Colonic mucosa (tissue), 4 donors: Measurements from ENCODE around the gene SLC7A14. TPM values are rescaled to one million over a fixed set of nuclear protein-coding genes. Genes with fewer than 3 reads are reported as not detected.

ENCODE experiments used
- DNase-seq: peaks from one replicate; pipeline ENCODE4 v3.0.0-alpha.2; 2020
- H3K27ac ChIP-seq: fragments of 200-600 bp; one replicate; pipeline ENCODE4 v1.8.0; 2021
- H3K27me3 ChIP-seq: fragments of 200-600 bp; one replicate; pipeline ENCODE4 v1.8.0; 2021
- H3K36me3 ChIP-seq: fragments of 200-600 bp; one replicate; pipeline ENCODE4 v1.8.0; 2021
- H3K4me1 ChIP-seq: fragments of 200-600 bp; one replicate; pipeline ENCODE4 v1.8.0; 2021; ENCODE audit warnings: mild to moderate bottlenecking
- H3K4me3 ChIP-seq: fragments of 200-600 bp; one replicate; pipeline ENCODE4 v1.8.0; 2021
- H3K9ac ChIP-seq, 2 donors: one replicate each; pipeline ENCODE4 v1.7.0; 2013; ENCODE audit warnings: control low read depth in 2 of 2, low read depth in 2 of 2, low read length in 2 of 2
- H3K9me3 ChIP-seq: fragments of 200-600 bp; one replicate; pipeline ENCODE4 v1.8.0; 2021
- intact Hi-C: fragments of 100-400 bp; cut with DNase I; formaldehyde crosslinking; loops from one replicate; pipeline ENCODE4 v1.14.1; 2022
- total RNA-seq, 2 donors: library from RNA; stranded (reverse); fragmentation: NEBNext Ultra II Directional in 1 of 2; extraction: Animal tissue kit (Norgen Biotek cat#: 25700) in 1 of 2; gene quantifications; one replicate each; pipeline ENCODE4 v1.2.1, GENCODE V29; 2021
- TF ChIP-seq, protein P1 (sequence below): fragments of 200-600 bp; IDR thresholded peaks from one replicate; pipeline ENCODE4 v1.8.0; 2022; ENCODE audit warnings: antibody characterized with exemption, mild to moderate bottlenecking
- donor health status: healthy.
- donor health status: DM: no; HTN: no; CAD: no.
- donor health status: DM: no; HTN: no; CAD: no.

Gene SLC7A14
- total RNA-seq, 2 donors from 2014 or later, result 0.05 to 0.56 TPM

DNA sequence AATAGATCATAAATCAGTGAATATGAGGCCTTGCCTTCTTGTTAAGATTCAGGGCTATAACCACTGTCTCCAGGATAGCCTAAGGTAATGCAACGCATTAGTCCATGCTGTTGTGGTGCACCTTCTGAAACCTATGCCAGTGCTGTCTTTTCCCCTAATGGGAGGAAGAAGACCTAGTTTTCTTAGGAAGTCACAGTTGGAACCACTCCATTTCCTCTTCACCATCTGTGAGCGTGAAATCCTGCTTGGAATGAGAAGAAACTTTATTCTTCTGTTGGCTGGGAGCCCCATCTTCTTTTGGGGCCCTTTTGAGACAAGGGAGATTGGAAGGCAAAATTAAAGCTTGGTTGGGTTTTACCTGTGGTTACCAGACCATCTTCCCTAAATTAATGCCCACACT, 25.9 kb upstream of the SLC7A14 start:
- Histone ChIP-seq H3K36me3 (no peaks in the 10 kb centered on the region), H3K9ac (no peak overlapping the region), H3K4me3 (no peak overlapping the region), H3K9me3 (no peaks in the 10 kb centered on the region), H3K27me3 (no peaks in the 10 kb centered on the region), H3K27ac (no peak overlapping the region), H3K4me1 (no peaks in the 10 kb centered on the region)
- TF ChIP-seq, protein P1, sequence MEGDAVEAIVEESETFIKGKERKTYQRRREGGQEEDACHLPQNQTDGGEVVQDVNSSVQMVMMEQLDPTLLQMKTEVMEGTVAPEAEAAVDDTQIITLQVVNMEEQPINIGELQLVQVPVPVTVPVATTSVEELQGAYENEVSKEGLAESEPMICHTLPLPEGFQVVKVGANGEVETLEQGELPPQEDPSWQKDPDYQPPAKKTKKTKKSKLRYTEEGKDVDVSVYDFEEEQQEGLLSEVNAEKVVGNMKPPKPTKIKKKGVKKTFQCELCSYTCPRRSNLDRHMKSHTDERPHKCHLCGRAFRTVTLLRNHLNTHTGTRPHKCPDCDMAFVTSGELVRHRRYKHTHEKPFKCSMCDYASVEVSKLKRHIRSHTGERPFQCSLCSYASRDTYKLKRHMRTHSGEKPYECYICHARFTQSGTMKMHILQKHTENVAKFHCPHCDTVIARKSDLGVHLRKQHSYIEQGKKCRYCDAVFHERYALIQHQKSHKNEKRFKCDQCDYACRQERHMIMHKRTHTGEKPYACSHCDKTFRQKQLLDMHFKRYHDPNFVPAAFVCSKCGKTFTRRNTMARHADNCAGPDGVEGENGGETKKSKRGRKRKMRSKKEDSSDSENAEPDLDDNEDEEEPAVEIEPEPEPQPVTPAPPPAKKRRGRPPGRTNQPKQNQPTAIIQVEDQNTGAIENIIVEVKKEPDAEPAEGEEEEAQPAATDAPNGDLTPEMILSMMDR, result no peak
- DNase-seq, result no peak
- intact Hi-C loops, result no loop called here

GRCh38 chr3:170610321-170610884, 24.5 kb upstream of the SLC7A14 start:
- Histone ChIP-seq H3K9me3 (no peaks in the 10 kb centered on the region), H3K27ac (no peak overlapping the region), H3K27me3 (no peaks in the 10 kb centered on the region), H3K4me1 (no peaks in the 10 kb centered on the region), H3K36me3 (no peaks in the 10 kb centered on the region), H3K9ac (no peak overlapping the region), H3K4me3 (no peak overlapping the region)
- intact Hi-C loops, result no loop called here
- TF ChIP-seq, protein P1, result no peak
- no peak for DNase-seq

DNA sequence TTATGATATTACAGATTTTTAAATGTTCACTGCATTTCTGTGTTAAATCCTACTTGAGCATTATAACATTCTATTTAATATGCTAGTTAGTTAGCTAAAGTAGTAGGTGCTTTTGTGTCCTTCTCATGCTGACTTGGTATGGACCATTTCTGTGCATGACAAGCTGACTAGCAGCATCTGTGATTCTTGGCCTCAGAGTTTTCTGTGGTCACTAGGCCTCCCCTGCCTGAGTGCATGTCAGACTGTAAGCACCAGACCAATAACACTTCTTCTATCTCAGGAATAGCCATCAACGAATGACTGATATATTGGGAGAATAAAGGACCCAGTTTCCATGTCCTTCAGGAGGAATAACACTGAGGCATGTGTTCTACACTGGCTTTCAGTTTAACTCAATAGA, 22.6 kb upstream of the SLC7A14 start:
- TF ChIP-seq, protein P1, result no peak
- Histone ChIP-seq H3K9ac (no peak overlapping the region), H3K36me3 (no peaks in the 10 kb centered on the region), H3K9me3 (no peaks in the 10 kb centered on the region), H3K27ac (no peak overlapping the region), H3K27me3 (no peaks in the 10 kb centered on the region), H3K4me3 (no peak overlapping the region), H3K4me1 (no peaks in the 10 kb centered on the region)
- no peak for DNase-seq
- intact Hi-C loops, result no loop called here

- TF ChIP-seq, protein P1, result no peak
- Histone ChIP-seq H3K4me3 (no peak overlapping the region), H3K9ac (no peak overlapping the region), H3K27me3 (no peaks in the 10 kb centered on the region), H3K4me1 (no peaks in the 10 kb centered on the region), H3K36me3 (no peaks in the 10 kb centered on the region), H3K27ac (no peak overlapping the region), H3K9me3 (no peaks in the 10 kb centered on the region)
- intact Hi-C loops, result no loop called here
- DNase-seq, result no peak
These were observed 20.8 kb upstream of the SLC7A14 start for GRCh38 chr3:170606675-170607074.

DNA sequence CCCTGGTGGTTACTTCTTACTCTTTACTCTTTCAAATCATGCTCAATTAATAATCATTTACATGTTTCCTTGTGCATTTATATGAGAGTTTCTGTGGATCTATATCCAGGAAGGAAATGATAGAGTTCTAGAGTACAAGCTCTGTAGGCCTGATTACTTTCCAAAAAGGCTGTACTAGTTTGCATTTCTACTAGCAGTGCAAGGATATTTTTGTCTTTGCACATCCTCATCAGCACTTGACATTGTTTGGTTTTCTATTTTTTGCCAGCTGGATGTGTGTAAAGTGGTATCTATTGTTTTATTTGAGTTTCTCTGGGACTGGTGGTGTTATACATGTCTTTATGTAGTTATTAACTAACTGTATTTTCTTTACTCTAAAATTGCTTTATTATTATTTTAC, 19.6 kb upstream of the SLC7A14 start:
- intact Hi-C loops, result no loop called here
- Histone ChIP-seq H3K27ac (no peak overlapping the region), H3K36me3 (no peaks in the 10 kb centered on the region), H3K27me3 (no peaks in the 10 kb centered on the region), H3K4me3 (no peak overlapping the region), H3K4me1 (no peaks in the 10 kb centered on the region), H3K9ac (no peak overlapping the region), H3K9me3 (no peaks in the 10 kb centered on the region)
- DNase-seq, result no peak
- TF ChIP-seq, protein P1, result no peak
